ENCODE measurements around the gene PDE9A. TPM values are rescaled to one million over a fixed set of nuclear protein-coding genes. Genes with fewer than 3 reads are reported as not detected.

The PDE9A gene
- total RNA-seq, 2 experiments from 2014 or later, result 4.7 to 6.1 TPM

GRCh38 chr21:42677339-42678321 lies 24.2 kb downstream of the PDE9A start:
- Mint-ChIP-seq H3K27me3 (no peaks in the 10 kb centered on the region), H3K4me3 (no peak overlapping the region), H3K4me1 (peaks cover 37% of the 10 kb centered on the region), H3K27ac (no peak overlapping the region), H3K9me3 (no peaks in the 10 kb centered on the region), H3K36me3 (ENCODE audit: low read depth) (no peaks in the 10 kb centered on the region)
- ChIA-PET POLR2A (no interaction called here), CTCF (interaction anchor here (0.6 to 1.0 kb wide), 2 partner anchors 12 to 1036 kb away, joined by 4 read pairs; no protein-coding TSS in a partner anchor)
- DNase-seq, result no peak

GRCh38 chr21:42678618-42679295 lies 25.3 kb downstream of the PDE9A start:
- POLR2A ChIA-PET, result no interaction called here
- CTCF ChIA-PET, result no interaction called here

GRCh38 chr21:42679319-42680057 lies 26.1 kb downstream of the PDE9A start:
- no peak overlapping the region for H3K4me3 Mint-ChIP-seq
- H3K9me3 Mint-ChIP-seq, result no peaks in the 10 kb centered on the region
- peaks cover 56% of the 10 kb centered on the region for H3K4me1 Mint-ChIP-seq
- H3K27ac Mint-ChIP-seq, result no peak overlapping the region
- POLR2A ChIA-PET, result no interaction called here
- no peak for DNase-seq
- H3K36me3 Mint-ChIP-seq (ENCODE audit: low read depth), result no peaks in the 10 kb centered on the region
- no peaks in the 10 kb centered on the region for H3K27me3 Mint-ChIP-seq
- CTCF ChIA-PET, result no interaction called here

More at GRCh38 chr21:42678618-42679295, 25.3 kb downstream of the PDE9A start:
- H3K36me3 Mint-ChIP-seq (ENCODE audit: low read depth), result no peaks in the 10 kb centered on the region
- DNase-seq, result no peak
- H3K9me3 Mint-ChIP-seq, result no peaks in the 10 kb centered on the region
- peaks cover 48% of the 10 kb centered on the region for H3K4me1 Mint-ChIP-seq
- H3K27me3 Mint-ChIP-seq, result no peaks in the 10 kb centered on the region
- H3K27ac Mint-ChIP-seq, result no peak overlapping the region
- H3K4me3 Mint-ChIP-seq, result no peak overlapping the region

GRCh38 chr21:42680058-42680330 lies 26.6 kb downstream of the PDE9A start:
- H3K27me3 Mint-ChIP-seq, result no peaks in the 10 kb centered on the region
- no peak overlapping the region for H3K4me3 Mint-ChIP-seq
- H3K9me3 Mint-ChIP-seq, result no peaks in the 10 kb centered on the region
- ChIA-PET CTCF (interaction anchor here (1.7 kb wide), 1 partner anchor 12 kb away, joined by 4 read pairs; no protein-coding TSS in a partner anchor), POLR2A (no interaction called here)
- no peaks in the 10 kb centered on the region for H3K36me3 Mint-ChIP-seq (ENCODE audit: low read depth)
- H3K4me1 Mint-ChIP-seq, result peaks cover 61% of the 10 kb centered on the region
- H3K27ac Mint-ChIP-seq, result no peak overlapping the region
- DNase-seq, result no peak

- Mint-ChIP-seq H3K4me1 (peaks cover 65% of the 10 kb centered on the region), H3K9me3 (no peaks in the 10 kb centered on the region), H3K27me3 (no peaks in the 10 kb centered on the region), H3K4me3 (no peak overlapping the region), H3K27ac (no peak overlapping the region), H3K36me3 (ENCODE audit: low read depth) (no peaks in the 10 kb centered on the region)
- ChIA-PET POLR2A (no interaction called here), CTCF (interaction anchor here (0.6 to 1.7 kb wide), 2 partner anchors 13 to 15 kb away, joined by 3 to 4 read pairs; no protein-coding TSS in a partner anchor)
- DNase-seq, result no peak
These were observed 27.0 kb downstream of the PDE9A start for GRCh38 chr21:42680429-42680828.

GRCh38 chr21:42681296-42682206 lies 28.1 kb downstream of the PDE9A start:
- Mint-ChIP-seq H3K27ac (peak overlapping the region; percentile 58), H3K4me1 (peaks cover 71% of the 10 kb centered on the region), H3K4me3 (no peak overlapping the region), H3K27me3 (no peaks in the 10 kb centered on the region), H3K36me3 (ENCODE audit: low read depth) (no peaks in the 10 kb centered on the region), H3K9me3 (no peaks in the 10 kb centered on the region)
- DNase-seq, result peak; percentile 25
- ChIA-PET POLR2A (no interaction called here), CTCF (interaction anchor here (1.3 to 1.7 kb wide), 2 partner anchors 14 to 88 kb away, joined by 3 to 4 read pairs; no protein-coding TSS in a partner anchor)

- ChIA-PET CTCF (interaction anchor here (0.9 kb wide), 1 partner anchor 11 kb away, joined by 4 read pairs; no protein-coding TSS in a partner anchor), POLR2A (no interaction called here)
- Mint-ChIP-seq H3K4me3 (no peak overlapping the region), H3K9me3 (no peaks in the 10 kb centered on the region), H3K4me1 (peaks cover 69% of the 10 kb centered on the region), H3K36me3 (ENCODE audit: low read depth) (no peaks in the 10 kb centered on the region), H3K27ac (peak overlapping the region; percentile 73), H3K27me3 (no peaks in the 10 kb centered on the region)
- no peak for DNase-seq
These were observed 29.3 kb downstream of the PDE9A start for GRCh38 chr21:42682661-42683210.

GRCh38 chr21:42683371-42684108 lies 30.1 kb downstream of the PDE9A start:
- POLR2A ChIA-PET, result no interaction called here
- no peaks in the 10 kb centered on the region for H3K9me3 Mint-ChIP-seq
- no peak for DNase-seq
- CTCF ChIA-PET, result interaction anchor here (0.9 kb wide), 1 partner anchor 12 kb away, joined by 4 read pairs; no protein-coding TSS in a partner anchor
- H3K27ac Mint-ChIP-seq, result peak overlapping the region; percentile 99
- H3K36me3 Mint-ChIP-seq (ENCODE audit: low read depth), result no peaks in the 10 kb centered on the region
- H3K4me1 Mint-ChIP-seq, result peaks cover 61% of the 10 kb centered on the region
- peak overlapping the region; percentile 77 for H3K4me3 Mint-ChIP-seq
- no peaks in the 10 kb centered on the region for H3K27me3 Mint-ChIP-seq

- no peaks in the 10 kb centered on the region for H3K27me3 Mint-ChIP-seq
- no peaks in the 10 kb centered on the region for H3K36me3 Mint-ChIP-seq (ENCODE audit: low read depth)
- no peaks in the 10 kb centered on the region for H3K9me3 Mint-ChIP-seq
- peak; percentile 72 for DNase-seq
- H3K4me1 Mint-ChIP-seq, result peaks cover 61% of the 10 kb centered on the region
- ChIA-PET POLR2A (interaction anchor here (0.6 kb wide), 1 partner anchor 27 kb away, joined by 3 read pairs; no protein-coding TSS in a partner anchor), CTCF (interaction anchor here (0.6 to 0.9 kb wide), 5 partner anchors 12 to 1044 kb away, joined by 3 to 4 read pairs (median 3); no protein-coding TSS in a partner anchor)
- peak overlapping the region; percentile 77 for H3K4me3 Mint-ChIP-seq
- peak overlapping the region; percentile 99 for H3K27ac Mint-ChIP-seq
These were observed 30.9 kb downstream of the PDE9A start for GRCh38 chr21:42684109-42684916.

GRCh38 chr21:42685036-42685435 lies 31.6 kb downstream of the PDE9A start:
- no peaks in the 10 kb centered on the region for H3K9me3 Mint-ChIP-seq
- H3K4me3 Mint-ChIP-seq, result peak overlapping the region; percentile 77
- ChIA-PET CTCF (interaction anchor here (0.6 to 0.9 kb wide), 4 partner anchors 13 to 1044 kb away, joined by 3 to 4 read pairs (median 4); no protein-coding TSS in a partner anchor), POLR2A (no interaction called here)
- no peaks in the 10 kb centered on the region for H3K36me3 Mint-ChIP-seq (ENCODE audit: low read depth)
- peak; percentile 17 for DNase-seq
- no peaks in the 10 kb centered on the region for H3K27me3 Mint-ChIP-seq
- peak overlapping the region; percentile 99 for H3K27ac Mint-ChIP-seq
- H3K4me1 Mint-ChIP-seq, result peaks cover 57% of the 10 kb centered on the region

All from activated CD4-positive, alpha-beta T cell treated with anti-CD3 and anti-CD28 coated beads, Interleukin-2, amount 10 ng/mL, durations not matched to agents 7 days and 5 days (primary cell).